Mucosa of rectum (tissue), 2 donors: Measurements from ENCODE around the gene MARS1.
"Not testable (repeated sequence)": the region's sequence is repeated elsewhere in the genome, so short reads cannot be mapped to it uniquely, and the experiment has no call there.

Source experiments
- H3K27ac ChIP-seq, 2 donors: one replicate each; pipeline ENCODE4 v1.7.0; 2013; ENCODE audit warnings: inconsistent platforms in 2 of 2, low read depth in 2 of 2, low read length in 2 of 2
- H3K27me3 ChIP-seq, 2 donors: one replicate each; pipeline ENCODE4 v1.7.0; 2013; ENCODE audit warnings: low read length in 2 of 2; ENCODE audit not compliant: control insufficient read depth in 2 of 2, insufficient read depth in 2 of 2
- H3K36me3 ChIP-seq, 2 donors: one replicate each; pipeline ENCODE4 v1.7.0; 2013; ENCODE audit warnings: low read length in 2 of 2; ENCODE audit not compliant: control insufficient read depth in 2 of 2, insufficient read depth in 2 of 2
- H3K4me1 ChIP-seq, 2 donors: one replicate each; pipeline ENCODE4 v1.7.0; 2013; ENCODE audit warnings: low read length in 2 of 2, mild to moderate bottlenecking in 1 of 2; ENCODE audit not compliant: control insufficient read depth in 2 of 2, insufficient read depth in 2 of 2
- H3K4me3 ChIP-seq, 2 donors: one replicate each; pipeline ENCODE4 v1.7.0; 2013; ENCODE audit warnings: low read length in 2 of 2
- H3K9ac ChIP-seq, 2 donors: one replicate each; pipeline ENCODE4 v1.7.0; 2013; ENCODE audit warnings: low read length in 2 of 2, low read depth in 1 of 2, mild to moderate bottlenecking in 1 of 2
- H3K9me3 ChIP-seq, 2 donors: one replicate each; pipeline ENCODE4 v1.7.0; 2013; ENCODE audit warnings: low read length in 2 of 2; ENCODE audit not compliant: control insufficient read depth in 2 of 2
- donor health status: healthy.
- donor health status: Normal muscosa, but diverticular disease.

The MARS1 gene

DNA sequence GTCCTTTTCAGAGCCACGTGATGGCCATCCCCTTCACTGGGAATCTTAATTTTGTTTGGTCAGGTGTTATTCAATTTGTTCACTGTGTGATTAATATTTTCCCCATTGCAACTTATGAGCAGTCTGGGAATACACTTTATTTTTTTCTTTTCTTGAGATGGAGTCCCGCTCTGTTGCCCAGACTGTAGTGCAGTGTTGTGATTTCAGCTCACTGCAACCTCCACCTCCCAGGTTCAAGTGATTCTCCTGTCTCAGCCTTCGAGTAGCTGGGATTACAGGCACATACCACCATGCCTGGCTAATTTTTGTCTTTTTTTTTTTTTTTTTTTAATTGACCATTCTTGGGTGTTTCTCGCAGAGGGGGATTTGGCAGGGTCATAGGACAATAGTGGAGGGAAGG, 18.7 kb downstream of the MARS1 start:
- H3K9me3 ChIP-seq, H3K4me3 ChIP-seq, H3K4me1 ChIP-seq, H3K9ac ChIP-seq, H3K27ac ChIP-seq, H3K27me3 ChIP-seq: not testable (repeated sequence)
- H3K36me3 ChIP-seq = peaks cover 20 to 43% of the 10 kb centered on the region in 2 donors

DNA sequence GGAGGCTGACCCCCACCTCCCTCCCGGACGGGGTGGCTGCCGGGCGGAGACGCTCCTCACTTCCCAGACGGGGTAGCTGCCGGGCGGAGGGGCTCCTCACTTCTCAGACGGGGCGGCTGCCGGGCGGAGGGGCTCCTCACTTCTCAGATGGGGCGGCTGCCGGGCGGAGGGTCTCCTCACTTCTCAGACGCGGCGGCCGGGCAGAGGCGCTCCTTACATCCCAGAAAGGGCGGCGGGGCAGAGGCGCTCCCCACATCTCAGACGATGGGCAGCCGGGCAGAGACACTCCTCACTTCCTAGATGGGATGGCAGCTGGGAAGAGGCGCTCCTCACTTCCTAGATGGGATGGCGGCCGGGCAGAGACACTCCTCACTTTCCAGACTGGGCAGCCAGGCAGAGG, 19.9 kb downstream of the MARS1 start:
- H3K36me3 ChIP-seq = peaks cover 27 to 49% of the 10 kb centered on the region in 2 donors
- not testable (repeated sequence) for H3K4me3 ChIP-seq, H3K27ac ChIP-seq, H3K9ac ChIP-seq, H3K4me1 ChIP-seq, H3K27me3 ChIP-seq, H3K9me3 ChIP-seq

DNA sequence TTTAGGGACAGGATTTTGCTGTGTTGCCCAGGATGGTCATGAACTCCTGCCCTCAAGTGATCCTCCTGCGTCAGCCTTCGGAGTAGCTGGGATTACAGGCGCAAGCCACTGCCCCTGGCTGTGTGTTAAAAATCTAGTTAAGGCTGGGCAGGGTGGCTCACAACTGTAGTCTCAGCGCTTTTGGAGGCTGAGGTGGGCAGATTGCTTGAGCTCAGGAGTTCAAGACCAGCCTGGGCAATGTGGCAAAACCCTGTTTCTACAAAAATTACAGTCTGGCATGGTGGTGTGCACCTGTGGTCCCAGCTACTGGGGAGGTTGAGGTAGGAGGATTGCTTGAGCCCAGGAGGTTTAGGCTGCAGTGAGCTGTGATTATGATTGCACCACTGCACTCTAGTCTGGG, 23.3 kb downstream of the MARS1 start:
- no peak overlapping the region for H3K9ac ChIP-seq
- no peak overlapping the region for H3K27ac ChIP-seq
- no peak overlapping the region for H3K4me3 ChIP-seq
- H3K4me1 ChIP-seq = no peaks in the 10 kb centered on the region
- no peaks in the 10 kb centered on the region for H3K9me3 ChIP-seq
- peaks cover 40 to 55% of the 10 kb centered on the region in 2 donors for H3K36me3 ChIP-seq
- no peaks in the 10 kb centered on the region for H3K27me3 ChIP-seq

DNA sequence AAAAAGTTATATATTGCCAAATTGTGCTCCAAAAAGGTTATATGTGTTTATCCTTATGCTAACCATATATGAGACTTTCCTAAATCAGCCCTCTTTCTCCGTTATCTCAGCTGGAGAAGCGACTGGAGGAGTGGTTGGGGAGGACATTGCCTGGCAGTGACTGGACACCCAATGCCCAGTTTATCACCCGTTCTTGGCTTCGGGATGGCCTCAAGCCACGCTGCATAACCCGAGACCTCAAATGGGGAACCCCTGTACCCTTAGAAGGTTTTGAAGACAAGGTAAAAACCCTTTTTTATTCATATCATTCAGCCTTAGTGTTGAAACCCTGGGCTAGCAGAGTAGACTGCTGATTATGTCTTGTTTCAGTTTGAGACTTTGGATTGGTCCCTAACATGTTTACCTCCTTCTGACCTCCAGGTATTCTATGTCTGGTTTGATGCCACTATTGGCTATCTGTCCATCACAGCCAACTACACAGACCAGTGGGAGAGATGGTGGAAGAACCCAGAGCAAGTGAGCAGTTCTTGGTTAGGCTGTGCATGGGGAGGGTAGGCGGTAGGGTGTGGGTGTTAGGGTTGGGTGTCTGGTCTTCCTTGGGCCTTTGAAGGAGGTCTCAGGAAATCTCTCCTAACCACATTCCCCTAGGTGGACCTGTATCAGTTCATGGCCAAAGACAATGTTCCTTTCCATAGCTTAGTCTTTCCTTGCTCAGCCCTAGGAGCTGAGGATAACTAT, 23.9 kb downstream of the MARS1 start:
- no peaks in the 10 kb centered on the region for H3K27me3 ChIP-seq
- H3K36me3 ChIP-seq = peaks cover 45 to 56% of the 10 kb centered on the region in 2 donors
- no peaks in the 10 kb centered on the region for H3K9me3 ChIP-seq
- no peak overlapping the region for H3K4me3 ChIP-seq
- no peak overlapping the region for H3K27ac ChIP-seq
- no peak overlapping the region for H3K9ac ChIP-seq
- no peaks in the 10 kb centered on the region for H3K4me1 ChIP-seq

- Histone ChIP-seq H3K4me1 (peaks cover 0 to 2% of the 10 kb centered on the region in 2 donors), H3K36me3 (peaks cover 54 to 65% of the 10 kb centered on the region in 2 donors), H3K4me3 (no peak overlapping the region), H3K27ac (no peak overlapping the region), H3K9me3 (no peaks in the 10 kb centered on the region), H3K9ac (no peak overlapping the region), H3K27me3 (no peaks in the 10 kb centered on the region)
Measured at GRCh38 chr12:57512665-57513064, 24.8 kb downstream of the MARS1 start.

DNA sequence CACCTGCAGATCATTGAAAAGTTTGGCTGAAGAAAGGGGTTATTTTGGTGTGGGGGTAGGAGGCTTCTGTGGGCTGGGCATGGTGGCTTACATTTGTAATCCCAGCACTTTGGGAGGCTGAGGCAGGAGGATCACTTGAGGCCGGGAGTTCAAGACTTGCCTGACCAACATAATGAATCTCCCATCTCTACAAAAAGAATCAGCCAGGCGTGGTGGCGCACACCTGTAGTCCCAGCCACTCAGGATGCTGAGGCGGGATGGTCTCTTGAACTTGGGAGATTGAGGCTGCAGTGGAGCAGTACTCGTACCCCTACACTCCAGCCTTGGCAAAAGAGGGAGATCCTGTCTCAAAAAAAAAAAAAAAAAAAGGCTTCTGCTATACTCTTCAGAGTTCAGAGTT, 25.4 kb downstream of the MARS1 start:
- Histone ChIP-seq H3K27me3 (no peaks in the 10 kb centered on the region), H3K36me3 (peaks cover 54 to 70% of the 10 kb centered on the region in 2 donors), H3K9ac (no peak overlapping the region), H3K9me3 (no peaks in the 10 kb centered on the region), H3K4me1 (peaks cover 3 to 6% of the 10 kb centered on the region in 2 donors), H3K4me3 (no peak overlapping the region), H3K27ac (no peak overlapping the region)

DNA sequence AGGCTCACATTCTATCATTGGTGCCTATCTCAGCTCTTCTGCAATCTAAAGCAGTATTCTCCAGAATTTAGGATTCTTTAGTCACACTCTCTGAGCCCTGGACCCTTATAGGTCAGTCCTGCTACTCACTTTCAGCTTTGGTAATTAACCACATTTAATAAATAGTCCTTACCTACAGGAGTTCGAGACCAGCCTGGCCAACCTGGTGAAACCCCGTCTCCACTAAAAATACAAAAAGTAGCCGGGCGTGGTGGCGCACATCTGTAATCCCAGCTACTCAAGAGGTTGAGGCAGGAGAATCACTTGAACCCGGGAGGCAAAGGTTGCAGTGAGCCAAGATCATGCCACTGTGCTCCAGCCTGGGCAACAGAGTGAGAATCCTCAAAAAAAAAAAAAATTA, 25.8 kb downstream of the MARS1 start:
- not testable (repeated sequence) for H3K9me3 ChIP-seq, H3K27me3 ChIP-seq, H3K27ac ChIP-seq, H3K4me1 ChIP-seq, H3K4me3 ChIP-seq, H3K9ac ChIP-seq
- H3K36me3 ChIP-seq = peaks cover 54 to 70% of the 10 kb centered on the region in 2 donors

DNA sequence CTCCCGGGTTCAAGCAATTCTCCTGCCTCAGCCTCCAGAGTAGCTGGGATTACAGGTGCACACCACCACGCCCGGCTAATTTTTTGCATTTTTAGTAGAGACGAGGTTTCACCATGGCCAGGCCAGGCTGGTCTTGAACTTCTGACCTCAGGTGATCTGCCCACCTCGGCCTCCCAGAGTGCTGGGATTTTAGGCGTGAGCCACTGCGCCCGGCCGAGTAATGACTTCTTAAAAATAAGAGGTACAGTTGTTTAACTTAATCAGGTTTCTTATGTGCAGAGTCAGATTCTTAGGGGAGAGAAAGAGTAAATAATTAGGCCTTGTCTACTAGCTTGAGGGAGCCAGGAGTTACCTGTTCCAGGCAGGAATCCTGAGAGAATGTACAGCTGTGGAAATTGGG, 26.4 kb downstream of the MARS1 start:
- H3K9ac ChIP-seq, H3K4me3 ChIP-seq, H3K9me3 ChIP-seq, H3K27ac ChIP-seq, H3K27me3 ChIP-seq: not testable (repeated sequence)
- Histone ChIP-seq H3K36me3 (peaks cover 54 to 70% of the 10 kb centered on the region in 2 donors), H3K4me1 (peaks cover 13 to 16% of the 10 kb centered on the region in 2 donors)

- H3K36me3 ChIP-seq = peaks cover 54 to 67% of the 10 kb centered on the region in 2 donors
- no peak overlapping the region for H3K27ac ChIP-seq
- no peaks in the 10 kb centered on the region for H3K9me3 ChIP-seq
- no peaks in the 10 kb centered on the region for H3K27me3 ChIP-seq
- no peak overlapping the region for H3K4me3 ChIP-seq
- no peak overlapping the region for H3K9ac ChIP-seq
- H3K4me1 ChIP-seq = peaks cover 18% of the 10 kb centered on the region in 2 donors
Measured at GRCh38 chr12:57514720-57515407, 27.0 kb downstream of the MARS1 start.

DNA sequence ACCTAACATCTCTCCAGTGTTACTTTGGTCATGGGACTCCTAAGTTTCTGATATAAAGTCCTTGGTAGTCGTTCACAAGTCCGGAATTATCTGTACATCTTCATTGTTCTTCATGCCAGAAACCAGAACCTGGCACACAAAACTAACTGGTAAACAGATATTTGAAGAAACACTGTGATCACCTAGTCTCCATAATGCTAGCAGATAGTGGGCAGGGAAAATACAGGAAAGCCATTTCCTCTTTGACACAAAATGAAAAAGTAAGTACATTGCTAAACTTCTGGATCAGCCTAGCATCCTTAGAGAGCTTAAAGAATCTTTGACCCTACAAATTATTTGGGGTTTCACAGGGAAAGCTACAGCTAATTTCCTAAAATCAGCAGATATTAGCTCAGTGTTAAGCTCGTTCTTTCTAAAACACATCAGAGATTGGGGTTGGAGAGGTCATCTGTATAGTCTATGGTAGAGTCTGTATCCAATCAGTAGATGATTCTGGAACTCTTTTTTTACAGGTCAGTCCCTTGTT, 27.6 kb downstream of the MARS1 start:
- peaks cover 54 to 66% of the 10 kb centered on the region in 2 donors for H3K36me3 ChIP-seq
- H3K4me3 ChIP-seq = no peak overlapping the region
- H3K27me3 ChIP-seq = no peaks in the 10 kb centered on the region
- no peaks in the 10 kb centered on the region for H3K9me3 ChIP-seq
- no peak overlapping the region for H3K27ac ChIP-seq
- H3K9ac ChIP-seq = no peak overlapping the region
- peaks cover 18% of the 10 kb centered on the region in 2 donors for H3K4me1 ChIP-seq
